K562 (cell line): ENCODE data around the gene ARSK. TPM values are rescaled to one million over a fixed set of nuclear protein-coding genes. Genes with fewer than 3 reads are reported as not detected.

Experiments used
- ATAC-seq: fragments of 200-7000 bp; cut with Tn5 transposase; 3 replicates; pipeline ENCODE4 v1.9.1; 2020; ENCODE audit warnings: moderate library complexity
- BruUV-seq: library from RNA; stranded (reverse); fragments of 400-500 nt; replicated peaks from 2 replicates; lab custom pipeline; 2021; lab: Mats Ljungman, UMichigan
- CTCF ChIA-PET: fragments of 300-600 bp; formaldehyde crosslinking; extraction: SDS; loops from one replicate; lab custom pipeline; 2021; ENCODE audit warnings: low intra/inter-chr PET ratio; lab: Yijun Ruan, JAX
- POLR2A ChIA-PET: fragments of 300-600, 350-650 bp; sonication (Branson Sonifier 250); formaldehyde crosslinking; extraction: SDS; loops from one replicate; lab custom pipeline; 2021; ENCODE audit warnings: antibody characterized with exemption, inconsistent platforms; lab: Yijun Ruan, JAX
- DNase-seq, 4 experiments: peaks; one replicate each; pipeline versions ENCODE4 v3.0.0 to v3.0.0-alpha.2; 2011 to 2018; ENCODE audit warnings: low spot score in 3 of 4, mixed read lengths in 3 of 4; ENCODE audit errors: extremely low read depth in 1 of 4
- FAIRE-seq: peaks from 2 replicates; lab custom pipeline; 2011; peaks lifted over from hg19 to GRCh38; lab: Jason Lieb, UNC
- H2AFZ ChIP-seq: 2 replicates; pipeline ENCODE4 v1.6.0; 2011; ENCODE audit warnings: low read depth, low read length, control low read depth, inconsistent platforms
- H3K27ac ChIP-seq: fragments of 200-600 bp; 3 replicates; pipeline ENCODE4 v1.8.0; 2011; ENCODE audit warnings: low read depth, mild to moderate bottlenecking, control low read depth, inconsistent platforms, low read length, moderate library complexity, mixed read lengths; ENCODE audit errors: extremely low read depth
- H3K27me3 ChIP-seq, 2 experiments: fragments of 300-600 bp in 1 of 2; 2 replicates in 1 of 2; 3 replicates in 1 of 2; pipeline versions ENCODE4 v1.6.0 to v1.8.0; 2011; ENCODE audit warnings: inconsistent platforms in 2 of 2, low read length in 2 of 2, mild to moderate bottlenecking in 1 of 2, mixed read lengths in 1 of 2, moderate library complexity in 1 of 2; ENCODE audit not compliant: control insufficient read depth in 2 of 2, insufficient read depth in 2 of 2
- H3K36me3 ChIP-seq: fragments of 300-600 bp; 3 replicates; pipeline ENCODE4 v1.8.0; 2011; ENCODE audit warnings: mild to moderate bottlenecking, low read length, inconsistent platforms; ENCODE audit not compliant: control insufficient read depth, insufficient read depth
- H3K4me1 ChIP-seq, 2 experiments: fragments of 200-600 bp in 1 of 2; replicated peaks in 1 of 2; 2 replicates in 1 of 2; 3 replicates in 1 of 2; pipeline versions ENCODE4 v1.5.1 to v1.8.0; 2011; ENCODE audit warnings: inconsistent platforms in 2 of 2, low read length in 2 of 2, mild to moderate bottlenecking in 1 of 2, mixed read lengths in 1 of 2, moderate library complexity in 1 of 2; ENCODE audit not compliant: control insufficient read depth in 2 of 2, insufficient read depth in 2 of 2
- H3K4me2 ChIP-seq: 2 replicates; pipeline ENCODE4 v1.6.1; 2011; ENCODE audit warnings: low read length, control low read depth, inconsistent platforms, mixed read lengths; ENCODE audit not compliant: insufficient read depth
- H3K4me3 ChIP-seq: fragments of 200-600 bp; sonication (generic), shearing (Covaris generic); 2 replicates; pipeline ENCODE4 v1.5.1; 2016; ENCODE audit warnings: control low read depth, inconsistent platforms
- H3K79me2 ChIP-seq: fragments of 200-600 bp; 3 replicates; pipeline ENCODE4 v1.8.0; 2011; ENCODE audit warnings: low read length, inconsistent platforms; ENCODE audit not compliant: control insufficient read depth, insufficient read depth
- H3K9ac ChIP-seq, 2 experiments: 2 replicates each; pipeline versions ENCODE4 v1.6.0 to v1.6.1; 2011; ENCODE audit warnings: low read depth in 2 of 2, low read length in 2 of 2, control low read depth in 1 of 2, inconsistent platforms in 1 of 2, mild to moderate bottlenecking in 1 of 2, mixed read lengths in 1 of 2; ENCODE audit not compliant: insufficient read depth in 1 of 2
- H3K9me1 ChIP-seq: one replicate; pipeline ENCODE4 v1.6.0; 2011; ENCODE audit warnings: inconsistent platforms, mild to moderate bottlenecking, low read length, moderate library complexity; ENCODE audit not compliant: control insufficient read depth, insufficient read depth
- H3K9me3 ChIP-seq: replicated peaks from 2 replicates; pipeline ENCODE4 v1.5.1; 2011; ENCODE audit warnings: low read depth, low read length, inconsistent platforms; ENCODE audit not compliant: control insufficient read depth, insufficient read depth
- H4K20me1 ChIP-seq: replicated peaks from 2 replicates; pipeline ENCODE4 v1.6.1; 2011; ENCODE audit warnings: low read length, inconsistent platforms, mixed read lengths; ENCODE audit not compliant: control insufficient read depth, insufficient read depth
- CREB5 ChIP-seq: fragments of 250-450 bp; sonication (Bioruptor Pico); IDR thresholded peaks from 2 replicates; pipeline ENCODE4 v1.5.0; 2020; ENCODE audit warnings: mild to moderate bottlenecking
- DNMT1 ChIP-seq: fragments of 450-650 bp; IDR thresholded peaks from 2 replicates; pipeline ENCODE4 v1.6.1; 2016; ENCODE audit warnings: antibody characterized with exemption, mild to moderate bottlenecking
- ELF4 ChIP-seq: fragments of 450-650 bp; formaldehyde crosslinking; IDR thresholded peaks from 2 replicates; pipeline ENCODE4 v1.4.0; 2022; ENCODE audit warnings: missing genetic modification characterization
- ESRRA ChIP-seq: fragments of 450-650 bp; IDR thresholded peaks from 2 replicates; pipeline ENCODE4 v1.6.1; 2014; ENCODE audit warnings: low read depth, mild to moderate bottlenecking, moderate library complexity, borderline replicate concordance
- ILF3 ChIP-seq: fragments of 450-650 bp; IDR thresholded peaks from 2 replicates; pipeline ENCODE4 v1.6.1; 2018; ENCODE audit warnings: antibody characterized with exemption, mild to moderate bottlenecking, moderate library complexity, borderline replicate concordance
- NONO ChIP-seq, 2 experiments: fragments of 200-400 bp in 1 of 2; fragments of 450-650 bp in 1 of 2; formaldehyde crosslinking in 1 of 2; IDR thresholded peaks; 2 replicates each; pipeline ENCODE4 v1.6.1; 2017; ENCODE audit warnings: low read depth in 2 of 2, mild to moderate bottlenecking in 2 of 2, moderate library complexity in 2 of 2, low read length in 1 of 2
- PRPF4 ChIP-seq: fragments of 200-400 bp; formaldehyde crosslinking; IDR thresholded peaks from one replicate; pipeline ENCODE4 v1.6.1; 2017; ENCODE audit warnings: low read length, low read depth, mild to moderate bottlenecking; ENCODE audit not compliant: insufficient read depth, poor library complexity, severe bottlenecking
- TCF15 ChIP-seq: fragments of 250-450 bp; sonication (Bioruptor Pico); IDR thresholded peaks from 2 replicates; pipeline ENCODE4 v1.8.0; 2022; ENCODE audit warnings: moderate library complexity, mild to moderate bottlenecking, inconsistent platforms
- ZNF146 ChIP-seq: IDR thresholded peaks from one replicate; pipeline ENCODE4 v1.6.1; 2018; ENCODE audit warnings: missing compliant biosample characterization; ENCODE audit not compliant: unreplicated experiment
- WGBS: fragments of 100-300 bp; shearing (Covaris generic); methylation state at CpG from one replicate; pipeline ENCODE4 v1.1.6; 2016; ENCODE audit warnings: low coverage, mixed read lengths; ENCODE audit not compliant: insufficient coverage; ENCODE audit errors: missing lambda C conversion rate; 5-methylcytosine and 5-hydroxymethylcytosine counted together
- in situ Hi-C: fragments of 300-500 bp; cut with MboI; formaldehyde crosslinking; loops from 4 replicates; pipeline ENCODE4 v1.15.0; 2018; ENCODE audit warnings: inconsistent platforms, mixed read lengths
- intact Hi-C: fragments of 100-400 bp; cut with micrococcal nuclease; formaldehyde crosslinking; loops from 2 replicates; pipeline ENCODE4 v1.14.2; 2022
- polyA plus RNA-seq, 8 experiments: library from polyadenylated mRNA; depleted of rRNA in 4 of 8; stranded (reverse) in 5 of 8; unstranded in 3 of 8; fragments of >200 nt; fragmentation: Nextera tagmentation in 2 of 8; fragmentation: Illumina TruSeq in 1 of 8; extraction: Ambion mirVana in 2 of 8; extraction: Trizol in 1 of 8; gene quantifications; 2 replicates each; pipeline versions ENCODE4 v1.2.1 to v1.2.3, GENCODE V29; 2011 to 2014; ENCODE audit warnings: inconsistent platforms in 1 of 8, missing spikeins in 1 of 8
- total RNA-seq, 7 experiments: library from RNA; depleted of rRNA in 6 of 7; stranded (reverse); fragments of >200 nt in 6 of 7; fragmentation: Illumina TruSeq in 2 of 7; extraction: Trizol in 2 of 7; gene quantifications; 2 replicates each; pipeline versions ENCODE4 v1.2.1 to v1.2.3, GENCODE V29; 2011 to 2021; ENCODE audit warnings: low replicate concordance in 1 of 7
- TF ChIP-seq, protein P1 (sequence below): fragments of 450-650 bp; IDR thresholded peaks from 2 replicates; pipeline ENCODE4 v1.6.1; 2018; ENCODE audit not compliant: partially characterized antibody

Gene ARSK
- total and polyA plus RNA-seq, 9 of the 15 experiments (the other 6 are each of a cell fraction or from before 2014, with no cell fraction given) = 2.7 to 9.4 (median 7.1) TPM

- intact Hi-C loops = no loop called here
These were observed 36.5 kb upstream of the ARSK start for GRCh38 chr5:95518417-95518816.

DNA sequence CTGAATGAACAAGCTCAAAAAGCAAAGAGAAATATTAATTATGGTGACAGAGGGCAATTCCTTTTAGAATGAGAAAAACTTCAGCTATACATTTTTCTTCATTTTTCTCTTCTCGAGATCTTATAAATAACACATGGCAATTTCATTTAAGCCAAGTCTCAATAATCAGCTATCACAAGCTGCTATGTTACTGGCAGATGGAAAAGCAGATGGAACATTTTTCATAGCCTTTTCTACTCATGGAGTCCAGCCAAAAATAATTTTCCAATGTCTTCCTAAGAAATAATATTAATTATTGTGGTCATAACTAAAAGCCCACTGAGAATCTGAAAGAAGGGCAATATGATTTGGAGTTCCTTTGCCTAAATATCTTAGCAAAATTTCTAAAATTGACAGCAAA, 35.8 kb upstream of the ARSK start:
- Histone ChIP-seq H3K9me3 (no peaks in the 10 kb centered on the region), H3K9ac (no peak overlapping the region), H3K4me2 (no peak overlapping the region), H3K27ac (no peak overlapping the region), H4K20me1 (no peaks in the 10 kb centered on the region), H3K9me1 (no peaks in the 10 kb centered on the region), H3K4me1 (no peaks in the 10 kb centered on the region), H2AFZ (no peak overlapping the region), H3K36me3 (peaks cover 77% of the 10 kb centered on the region), H3K79me2 (no peaks in the 10 kb centered on the region), H3K27me3 (no peaks in the 10 kb centered on the region), H3K4me3 (no peak overlapping the region)
- WGBS = 92% methylated on average over 1 of the region's 1 CpG
- ATAC-seq (no peak), FAIRE-seq (no peak), DNase-seq (no peak)
- POLR2A ChIA-PET = no interaction called here
- in situ Hi-C loops (no loop called here), intact Hi-C loops (no loop called here)
- CTCF ChIA-PET = no interaction called here
- no TSS peak for BruUV-seq
- TF ChIP-seq, protein P1, sequence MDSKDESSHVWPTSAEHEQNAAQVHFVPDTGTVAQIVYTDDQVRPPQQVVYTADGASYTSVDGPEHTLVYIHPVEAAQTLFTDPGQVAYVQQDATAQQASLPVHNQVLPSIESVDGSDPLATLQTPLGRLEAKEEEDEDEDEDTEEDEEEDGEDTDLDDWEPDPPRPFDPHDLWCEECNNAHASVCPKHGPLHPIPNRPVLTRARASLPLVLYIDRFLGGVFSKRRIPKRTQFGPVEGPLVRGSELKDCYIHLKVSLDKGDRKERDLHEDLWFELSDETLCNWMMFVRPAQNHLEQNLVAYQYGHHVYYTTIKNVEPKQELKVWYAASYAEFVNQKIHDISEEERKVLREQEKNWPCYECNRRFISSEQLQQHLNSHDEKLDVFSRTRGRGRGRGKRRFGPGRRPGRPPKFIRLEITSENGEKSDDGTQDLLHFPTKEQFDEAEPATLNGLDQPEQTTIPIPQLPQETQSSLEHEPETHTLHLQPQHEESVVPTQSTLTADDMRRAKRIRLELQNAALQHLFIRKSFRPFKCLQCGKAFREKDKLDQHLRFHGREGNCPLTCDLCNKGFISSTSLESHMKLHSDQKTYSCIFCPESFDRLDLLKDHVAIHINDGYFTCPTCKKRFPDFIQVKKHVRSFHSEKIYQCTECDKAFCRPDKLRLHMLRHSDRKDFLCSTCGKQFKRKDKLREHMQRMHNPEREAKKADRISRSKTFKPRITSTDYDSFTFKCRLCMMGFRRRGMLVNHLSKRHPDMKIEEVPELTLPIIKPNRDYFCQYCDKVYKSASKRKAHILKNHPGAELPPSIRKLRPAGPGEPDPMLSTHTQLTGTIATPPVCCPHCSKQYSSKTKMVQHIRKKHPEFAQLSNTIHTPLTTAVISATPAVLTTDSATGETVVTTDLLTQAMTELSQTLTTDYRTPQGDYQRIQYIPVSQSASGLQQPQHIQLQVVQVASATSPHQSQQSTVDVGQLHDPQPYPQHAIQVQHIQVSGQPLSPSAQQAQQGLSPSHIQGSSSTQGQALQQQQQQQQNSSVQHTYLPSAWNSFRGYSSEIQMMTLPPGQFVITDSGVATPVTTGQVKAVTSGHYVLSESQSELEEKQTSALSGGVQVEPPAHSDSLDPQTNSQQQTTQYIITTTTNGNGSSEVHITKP = no peak
- TF ChIP-seq ELF4 (CRISPR knock-in tag) = no peak
- no peak for TF ChIP-seq ILF3
- TF ChIP-seq DNMT1 = no peak
- TF ChIP-seq PRPF4 = no peak
- TF ChIP-seq CREB5 = no peak
- no peak for TF ChIP-seq TCF15
- no peak for TF ChIP-seq ESRRA

More at GRCh38 chr5:95518417-95518816, 36.5 kb upstream of the ARSK start:
- Histone ChIP-seq H3K79me2 (no peaks in the 10 kb centered on the region), H3K9me3 (no peaks in the 10 kb centered on the region), H3K4me1 (no peaks in the 10 kb centered on the region), H4K20me1 (no peaks in the 10 kb centered on the region), H3K27ac (no peak overlapping the region), H3K4me3 (no peak overlapping the region), H3K9me1 (no peaks in the 10 kb centered on the region), H3K9ac (no peak overlapping the region), H2AFZ (no peak overlapping the region), H3K4me2 (no peak overlapping the region), H3K36me3 (peaks cover 80% of the 10 kb centered on the region), H3K27me3 (no peaks in the 10 kb centered on the region)
- no peak for DNase-seq
- no peak for ATAC-seq
- ChIA-PET POLR2A (interaction anchor here (1.3 kb wide), 1 partner anchor 16 kb away, joined by 3 read pairs; no protein-coding TSS in a partner anchor), CTCF (no interaction called here)
- no TSS peak for BruUV-seq
- TF ChIP-seq NONO (IDR thresholded peaks at IDR 0.05; ENCODE audit: low read depth in 2 of 2, low read length in 1 of 2) (no peak), ZNF146 (CRISPR knock-in tag) (peak; percentile 20)
- WGBS = 97% methylated on average over 2 of the region's 2 CpGs
- in situ Hi-C loops = no loop called here
- no peak for FAIRE-seq
